ENCODE data around the gene UTP18.

UTP18 gene

DNA sequence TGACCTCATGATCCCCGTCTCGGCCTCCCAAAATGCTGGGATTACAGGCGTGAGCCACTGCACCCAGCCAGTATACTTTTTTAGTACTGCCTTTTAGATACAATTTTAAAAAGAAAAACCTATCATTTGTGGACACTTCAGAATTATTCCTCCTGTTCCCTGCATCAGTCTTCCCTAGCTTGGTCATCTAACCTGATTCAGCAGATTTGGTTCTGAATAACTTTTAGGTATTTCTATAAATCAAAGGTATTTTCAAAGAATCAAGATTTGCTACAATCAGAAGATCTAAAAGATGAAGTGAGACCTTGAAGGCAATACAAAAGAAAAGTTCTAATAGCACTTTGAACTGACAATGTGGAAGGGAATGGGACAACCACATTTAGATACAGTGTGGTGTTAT, 30.5 kb upstream of the UTP18 start:
- DNase-seq (ENCODE audit: low spot score): no peak
- TF ChIP-seq, protein P1, sequence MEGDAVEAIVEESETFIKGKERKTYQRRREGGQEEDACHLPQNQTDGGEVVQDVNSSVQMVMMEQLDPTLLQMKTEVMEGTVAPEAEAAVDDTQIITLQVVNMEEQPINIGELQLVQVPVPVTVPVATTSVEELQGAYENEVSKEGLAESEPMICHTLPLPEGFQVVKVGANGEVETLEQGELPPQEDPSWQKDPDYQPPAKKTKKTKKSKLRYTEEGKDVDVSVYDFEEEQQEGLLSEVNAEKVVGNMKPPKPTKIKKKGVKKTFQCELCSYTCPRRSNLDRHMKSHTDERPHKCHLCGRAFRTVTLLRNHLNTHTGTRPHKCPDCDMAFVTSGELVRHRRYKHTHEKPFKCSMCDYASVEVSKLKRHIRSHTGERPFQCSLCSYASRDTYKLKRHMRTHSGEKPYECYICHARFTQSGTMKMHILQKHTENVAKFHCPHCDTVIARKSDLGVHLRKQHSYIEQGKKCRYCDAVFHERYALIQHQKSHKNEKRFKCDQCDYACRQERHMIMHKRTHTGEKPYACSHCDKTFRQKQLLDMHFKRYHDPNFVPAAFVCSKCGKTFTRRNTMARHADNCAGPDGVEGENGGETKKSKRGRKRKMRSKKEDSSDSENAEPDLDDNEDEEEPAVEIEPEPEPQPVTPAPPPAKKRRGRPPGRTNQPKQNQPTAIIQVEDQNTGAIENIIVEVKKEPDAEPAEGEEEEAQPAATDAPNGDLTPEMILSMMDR (IDR thresholded peaks at IDR 0.05; ENCODE audit: extremely low read depth, missing control alignments): no peak

DNA sequence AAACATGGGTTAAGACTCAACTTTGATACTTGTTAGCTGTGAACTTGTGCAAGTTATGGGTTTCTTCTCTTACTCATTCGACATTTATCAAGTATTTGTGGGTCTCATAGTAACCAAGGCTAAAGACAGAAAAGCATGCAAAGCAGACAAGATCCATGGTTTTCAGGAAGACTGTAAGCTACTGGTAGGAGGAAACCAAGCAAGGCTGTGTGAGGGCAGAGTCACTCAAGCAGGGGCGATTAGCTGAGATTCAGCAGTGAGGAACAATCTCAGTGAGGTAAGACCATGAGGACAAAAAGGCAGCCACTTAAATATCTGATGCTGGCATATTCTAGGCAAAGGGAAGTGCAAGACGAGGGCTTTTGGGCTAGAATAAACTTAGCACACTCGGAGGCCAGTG, 30.0 kb upstream of the UTP18 start:
- peak; percentile 5 for DNase-seq (ENCODE audit: low spot score)

DNA sequence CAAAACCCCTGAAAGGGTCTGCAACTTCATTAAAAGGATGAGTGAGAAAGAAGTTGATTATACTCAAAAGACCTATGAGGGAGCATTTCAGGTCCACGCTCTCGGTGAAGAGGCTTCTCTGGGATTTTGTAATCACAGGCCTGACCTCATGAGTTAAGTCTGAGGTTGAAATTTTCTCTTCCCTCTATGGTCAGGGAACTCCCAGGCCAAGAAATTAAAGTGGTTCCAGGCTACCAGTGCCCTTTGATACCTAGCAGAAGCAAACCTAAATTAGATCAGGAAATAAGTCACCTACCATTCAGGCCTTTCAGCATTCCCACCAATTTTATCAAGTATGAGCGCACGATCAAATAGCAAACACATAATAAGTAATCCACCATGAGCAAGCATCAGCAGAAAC, 28.3 kb upstream of the UTP18 start:
- DNase-seq (ENCODE audit: low spot score): no peak
- TF ChIP-seq, protein P1 (IDR thresholded peaks at IDR 0.05; ENCODE audit: extremely low read depth, missing control alignments): no peak

More for the DNA sequence above, 30.0 kb upstream of the UTP18 start:
- TF ChIP-seq, protein P1 (IDR thresholded peaks at IDR 0.05; ENCODE audit: extremely low read depth, missing control alignments): no peak

DNA sequence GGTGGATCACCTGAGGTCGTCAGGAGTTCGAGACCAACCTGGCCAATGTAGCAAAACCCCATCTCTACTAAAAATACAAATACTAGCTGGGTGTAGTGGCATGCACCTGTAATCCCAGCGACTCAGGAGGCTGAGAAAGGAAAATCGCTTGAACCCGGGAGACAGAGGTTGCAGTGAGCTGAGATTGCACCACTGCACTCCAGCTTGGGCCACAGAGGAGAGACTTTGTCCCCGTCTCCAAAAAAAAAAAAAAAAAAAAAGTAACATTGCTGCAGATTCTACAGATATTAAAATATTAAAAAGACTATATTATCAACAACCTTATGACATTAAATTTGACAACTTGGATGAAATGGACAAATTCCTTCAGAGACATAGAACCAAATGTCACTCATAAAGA, 26.2 kb upstream of the UTP18 start:
- no peak for DNase-seq (ENCODE audit: low spot score)
- TF ChIP-seq, protein P1 (IDR thresholded peaks at IDR 0.05; ENCODE audit: extremely low read depth, missing control alignments): no peak

DNA sequence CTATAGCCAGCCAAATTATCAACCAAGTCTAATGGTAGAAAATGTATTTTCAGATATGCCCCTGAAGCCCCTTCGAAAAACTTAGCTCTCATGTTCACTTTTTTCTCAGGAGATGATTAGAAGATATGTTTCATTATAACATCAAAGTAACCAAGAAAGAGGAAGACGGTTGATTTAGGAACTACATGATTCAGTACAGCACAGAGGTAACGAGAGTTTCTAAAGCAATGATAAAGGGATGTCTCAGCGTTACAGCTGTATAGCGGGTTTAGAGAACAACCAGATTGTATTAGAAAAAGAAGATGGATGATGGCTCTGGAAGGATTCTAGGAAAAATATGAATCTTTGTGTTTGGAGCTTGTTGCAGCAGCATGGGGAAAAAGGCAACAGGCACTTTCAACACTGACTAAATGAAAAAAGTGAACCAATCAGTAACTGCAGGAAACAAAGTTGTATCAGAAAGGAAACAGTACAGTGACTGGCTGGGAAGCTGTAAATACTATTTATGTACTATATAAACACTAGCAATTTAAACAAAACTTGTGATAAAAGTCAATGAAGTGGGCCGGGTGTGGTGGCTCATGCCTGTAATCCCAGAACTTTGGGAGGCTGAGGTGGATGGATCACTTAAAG, 22.0 kb upstream of the UTP18 start:
- TF ChIP-seq, protein P1 (IDR thresholded peaks at IDR 0.05; ENCODE audit: extremely low read depth, missing control alignments): no peak
- DNase-seq (ENCODE audit: low spot score): peak; percentile 39

DNA sequence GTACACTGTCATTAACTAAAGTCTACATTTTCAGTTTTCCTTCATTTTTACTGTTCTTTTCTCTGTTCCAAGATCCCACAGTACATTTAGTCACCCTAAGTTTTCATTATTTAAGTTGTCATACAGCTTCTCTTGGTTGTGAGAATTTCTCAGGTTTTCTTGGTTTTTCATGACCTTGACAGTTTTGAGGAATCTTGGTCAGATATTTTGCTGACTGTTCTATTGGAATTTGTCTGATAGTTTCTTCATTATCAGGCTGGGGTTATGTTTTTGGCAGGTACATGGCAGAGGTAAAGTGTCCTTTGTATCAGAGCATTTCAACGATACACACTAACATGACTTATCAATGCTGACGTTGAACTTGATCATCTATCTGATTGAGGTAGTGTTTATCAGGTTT, 20.1 kb upstream of the UTP18 start:
- TF ChIP-seq, protein P1 (IDR thresholded peaks at IDR 0.05; ENCODE audit: extremely low read depth, missing control alignments): no peak
- no peak for DNase-seq (ENCODE audit: low spot score)

DNA sequence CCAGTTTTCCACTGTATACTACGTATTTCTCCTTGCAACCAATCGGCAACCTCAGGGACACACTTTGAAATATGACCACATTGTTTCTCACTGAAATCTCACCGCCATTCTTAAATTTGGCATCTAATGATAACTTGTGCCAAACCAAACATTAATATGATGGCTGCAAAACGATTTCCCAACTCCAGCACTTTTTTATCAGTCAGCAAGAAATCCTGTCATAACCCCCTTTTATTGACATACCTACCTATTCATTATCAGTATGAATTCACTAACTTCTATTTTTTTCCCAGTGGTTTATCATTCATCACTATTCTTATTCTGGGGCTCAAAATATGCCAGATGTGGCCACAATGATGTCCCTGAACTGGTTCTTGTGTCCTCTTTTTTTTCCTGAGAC, 16.3 kb upstream of the UTP18 start:
- TF ChIP-seq, protein P1 (IDR thresholded peaks at IDR 0.05; ENCODE audit: extremely low read depth, missing control alignments): no peak

More for the DNA sequence above, 16.3 kb upstream of the UTP18 start:
- DNase-seq (ENCODE audit: low spot score): no peak

Data from GM20000 (cell line).